Inflammatory macrophage (primary cell): ENCODE results near the gene TIMM21.

Experiments
- DNase-seq, 2 donors: peaks; one replicate each; pipeline ENCODE4 v3.0.0-alpha.2; 2020 to 2022

TIMM21 gene

DNA sequence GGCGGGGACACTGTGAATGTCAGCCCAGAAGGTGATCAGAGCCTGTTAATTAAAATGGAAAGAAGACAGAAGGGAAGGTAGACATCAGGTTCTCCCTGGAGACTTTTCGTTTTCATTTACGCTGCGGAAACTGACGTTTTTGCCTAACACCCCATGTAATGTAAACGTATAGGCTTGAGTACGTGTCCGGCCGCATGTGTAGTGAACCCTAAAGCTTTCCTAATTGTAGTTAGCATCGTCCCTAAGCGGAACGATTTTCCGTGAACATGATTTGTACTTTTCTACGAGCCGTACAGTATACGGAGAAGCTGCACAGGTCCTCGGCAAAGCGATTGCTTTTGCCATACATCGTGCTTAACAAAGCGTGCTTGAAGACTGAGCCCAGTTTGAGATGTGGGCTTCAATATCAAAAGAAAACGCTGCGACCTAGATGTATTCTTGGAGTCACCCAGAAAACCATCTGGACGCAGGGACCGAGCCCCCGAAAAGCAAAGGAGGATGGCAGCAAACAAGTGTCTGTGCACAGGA is 284 bp downstream of the TIMM21 start:
- DNase-seq, result peak in 1 of 2 donors; percentile 5

DNA sequence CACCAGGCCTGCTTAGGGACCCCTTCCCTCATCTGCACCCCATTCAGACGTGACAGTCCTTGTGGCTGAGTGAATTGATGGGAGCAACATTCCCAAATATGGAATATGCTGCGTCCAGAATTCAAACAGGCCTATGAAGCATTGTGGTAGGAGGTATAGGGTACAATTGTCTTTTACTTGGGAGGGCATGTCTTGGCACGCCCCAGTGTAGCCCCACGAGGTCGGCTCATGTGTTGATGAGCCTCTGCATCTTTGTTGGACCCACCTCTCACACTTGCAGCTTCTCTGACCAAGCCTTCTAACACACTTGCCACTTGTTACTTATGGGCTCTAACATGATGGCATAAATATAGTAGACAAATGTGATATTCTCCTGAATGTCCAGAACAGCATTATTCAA is 1.6 kb downstream of the TIMM21 start:
- no peak for DNase-seq

DNA sequence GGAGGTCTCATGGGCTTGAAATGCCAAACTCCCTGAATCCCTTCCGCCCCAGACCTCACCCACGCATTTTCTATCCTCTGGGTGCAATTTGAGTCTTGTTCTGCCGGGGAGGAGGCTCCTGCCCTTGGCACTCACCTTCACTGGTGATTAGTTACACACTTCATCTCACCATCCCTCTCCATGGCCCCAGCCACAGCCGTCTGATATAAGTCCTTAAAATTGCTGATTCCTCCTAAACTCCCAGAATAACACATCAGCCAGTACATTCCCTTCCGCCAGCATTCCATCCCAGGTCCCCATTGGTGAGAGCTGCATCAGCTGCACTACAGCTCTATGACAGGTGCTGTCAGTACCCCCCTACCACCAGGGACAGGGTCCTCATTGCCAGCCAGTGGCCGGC is 3.9 kb downstream of the TIMM21 start:
- DNase-seq, result no peak

DNA sequence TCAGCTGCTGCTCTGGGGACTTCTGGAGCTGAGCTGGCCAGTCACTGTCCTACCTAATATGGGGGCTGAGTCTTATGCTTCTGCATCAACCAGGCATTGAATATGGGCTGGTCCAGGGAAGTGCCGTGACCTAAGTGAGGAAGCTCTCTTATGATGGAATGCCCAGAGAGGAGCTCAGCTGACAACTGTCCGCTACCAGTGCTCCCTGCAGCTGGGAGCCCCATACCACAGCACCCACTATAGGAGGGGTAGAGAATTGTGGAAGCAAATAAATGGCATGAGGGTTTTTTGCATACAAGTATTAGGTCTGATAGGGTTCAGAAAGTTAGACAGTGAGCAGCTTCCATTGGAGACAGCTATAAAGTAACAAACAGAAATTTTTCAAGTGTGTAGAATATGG is 4.5 kb downstream of the TIMM21 start:
- peak in 1 of 2 donors; percentile 68 for DNase-seq

DNA sequence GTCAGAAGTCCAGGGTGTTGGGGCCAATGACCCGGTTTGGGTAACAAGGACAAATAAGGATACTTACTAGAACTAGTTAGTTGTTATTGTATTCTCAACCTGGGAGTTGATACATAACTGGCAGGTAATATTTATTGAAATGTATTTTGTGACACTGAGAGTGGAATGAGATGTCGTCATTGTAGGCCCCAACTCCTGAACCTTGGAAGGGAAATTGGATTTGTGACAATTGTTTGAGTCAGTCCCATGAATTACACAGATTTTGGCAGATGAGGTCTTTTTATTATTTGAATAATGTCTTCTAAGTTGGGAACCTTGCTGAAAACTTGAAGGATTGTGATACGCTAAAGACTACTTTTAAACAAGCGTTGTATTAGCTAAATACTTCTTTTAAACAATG is 5.1 kb downstream of the TIMM21 start:
- no peak for DNase-seq

GRCh38 chr18:74153793-74154192 is 5.5 kb downstream of the TIMM21 start:
- DNase-seq, result no peak

- DNase-seq, result peak in 1 of 2 donors; percentile 25
These were observed 6.4 kb downstream of the TIMM21 start for GRCh38 chr18:74154716-74155115.

DNA sequence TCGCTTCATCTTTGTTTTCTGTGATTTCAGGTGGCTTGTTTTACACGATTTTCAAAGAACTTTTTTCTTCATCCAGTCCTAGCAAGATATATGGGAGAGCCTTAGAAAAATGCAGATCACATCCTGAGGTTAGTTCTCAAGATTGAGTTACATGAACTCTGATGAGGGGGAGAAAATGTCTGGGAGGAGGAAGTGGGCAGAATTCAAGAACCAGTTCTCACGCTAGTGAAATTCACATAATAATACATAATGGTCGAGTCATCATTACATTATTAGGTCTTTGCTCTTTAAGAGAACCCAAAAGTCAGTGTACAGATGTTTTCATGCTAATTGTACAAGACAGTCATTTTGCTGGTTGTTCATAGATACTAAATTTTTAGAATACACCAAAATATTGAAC is 7.0 kb downstream of the TIMM21 start:
- DNase-seq, result peak in 1 of 2 donors; percentile 53

DNA sequence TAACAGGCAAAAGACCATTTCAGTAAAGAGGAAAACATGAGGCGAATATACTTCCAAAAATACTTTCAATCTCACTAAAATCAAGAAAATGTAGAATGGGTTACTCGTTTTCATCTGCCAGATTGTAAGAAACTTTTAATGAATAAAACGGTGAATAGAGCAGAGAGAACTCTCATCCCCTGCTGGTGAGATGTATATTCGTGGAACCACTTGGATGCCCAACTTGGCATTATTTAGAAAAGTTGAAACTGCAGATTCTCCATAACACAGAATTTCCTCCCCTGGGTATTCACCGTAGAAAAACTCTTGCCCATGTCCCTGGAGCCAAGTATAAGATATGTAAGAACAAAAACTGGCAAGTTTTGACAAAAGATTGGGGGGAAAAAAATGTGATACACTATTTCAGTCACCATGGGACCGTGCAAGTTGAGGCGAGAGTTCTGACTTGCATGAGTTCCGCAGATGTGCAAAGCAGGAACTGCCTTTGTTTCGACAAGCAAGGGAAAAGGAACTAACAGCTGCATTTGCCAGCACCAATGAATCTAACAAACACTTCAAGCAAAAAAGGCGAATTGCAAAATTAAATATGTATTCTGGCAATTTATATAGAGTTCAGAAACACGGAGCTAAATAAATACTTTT is 14.8 kb downstream of the TIMM21 start:
- peak; percentile 56 to 75 for DNase-seq

GRCh38 chr18:74166386-74166785 is 18.1 kb downstream of the TIMM21 start:
- no peak for DNase-seq

GRCh38 chr18:74171910-74172606 is 23.7 kb downstream of the TIMM21 start:
- DNase-seq, result no peak

DNA sequence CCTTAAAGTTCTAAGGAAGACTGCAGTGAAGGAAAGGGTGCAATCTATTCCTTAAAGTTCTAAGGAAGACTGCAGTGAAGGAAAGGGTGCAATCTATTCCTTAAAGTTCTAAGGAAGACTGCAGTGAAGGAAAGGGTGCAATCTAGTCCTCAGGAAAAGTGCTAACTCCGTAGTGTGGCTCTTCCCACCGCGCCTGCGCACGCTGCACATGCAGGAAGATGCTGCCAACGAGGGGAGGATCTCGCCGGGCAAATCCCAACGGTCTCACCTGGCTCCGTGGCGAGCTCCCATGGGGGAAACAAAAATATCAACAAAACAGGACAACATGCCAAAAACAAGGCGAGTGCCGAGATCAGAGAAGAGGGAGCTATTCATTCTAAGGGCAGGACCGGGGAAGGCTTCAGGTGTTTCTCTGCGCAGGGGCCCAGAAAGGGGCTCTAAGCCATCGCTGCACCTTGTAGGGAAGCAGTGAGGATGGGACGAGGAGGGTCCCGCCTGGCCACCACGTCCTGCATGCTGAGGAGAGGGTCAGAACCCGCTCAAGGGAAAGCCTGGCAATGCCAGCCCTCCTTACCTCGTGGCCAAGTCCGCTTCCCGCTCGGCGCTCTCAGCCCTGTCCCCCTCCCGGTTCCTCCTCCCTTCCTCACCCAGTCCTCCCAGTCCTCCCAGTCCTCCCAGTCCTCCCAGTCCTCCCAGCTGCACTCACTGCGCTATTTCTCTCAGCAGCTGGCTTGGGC is 24.5 kb downstream of the TIMM21 start:
- no peak for DNase-seq

GRCh38 chr18:74173434-74173750 is 25.1 kb downstream of the TIMM21 start:
- no peak for DNase-seq

- DNase-seq, result no peak
These were observed 27.3 kb downstream of the TIMM21 start for GRCh38 chr18:74175658-74176057.

DNA sequence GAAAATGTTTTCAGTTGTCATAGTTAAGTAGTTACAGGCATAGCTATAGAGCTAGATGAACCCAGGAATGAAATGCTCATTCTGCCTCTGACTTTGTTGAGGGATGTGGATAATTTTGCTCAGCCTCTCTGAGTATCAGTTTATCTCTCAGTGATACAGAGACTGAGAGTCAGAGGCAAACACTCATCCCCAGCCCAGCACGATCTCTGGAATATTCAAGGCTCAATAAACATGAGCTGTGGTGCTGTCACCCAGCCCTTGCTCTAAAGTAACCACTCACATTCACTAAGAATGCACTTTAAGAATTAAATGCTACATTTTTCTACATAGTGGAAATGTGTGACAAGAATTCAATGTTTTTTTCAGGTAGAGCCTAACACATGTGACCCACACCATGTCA is 30.6 kb downstream of the TIMM21 start:
- DNase-seq, result no peak

DNA sequence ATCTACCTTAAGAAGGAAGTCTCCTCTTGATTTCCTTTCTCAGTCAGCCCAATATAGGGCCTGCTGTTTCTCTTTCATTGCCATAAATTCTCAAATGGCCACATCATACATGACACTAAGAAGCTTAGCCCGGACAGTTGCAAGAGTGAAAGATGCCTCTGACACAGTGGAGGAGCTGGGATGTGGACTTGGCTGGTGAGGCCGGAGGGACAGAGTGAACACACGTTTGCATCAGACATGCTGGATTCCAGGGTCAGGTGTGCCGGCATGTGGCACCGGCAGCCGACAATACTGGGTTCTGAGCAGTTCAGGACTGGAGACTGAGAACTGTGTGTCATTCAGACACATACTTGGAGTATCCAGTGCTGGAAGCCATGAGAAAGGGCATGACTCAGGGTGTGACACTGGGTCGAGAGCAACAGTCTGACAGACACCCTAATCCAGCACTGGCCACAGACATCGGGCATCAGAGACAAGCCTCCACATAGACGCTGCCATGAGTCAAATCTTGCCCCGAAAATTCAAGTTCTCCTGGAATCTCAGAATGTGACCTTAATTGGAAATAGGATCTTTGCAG is 31.4 kb downstream of the TIMM21 start:
- DNase-seq, result no peak

DNA sequence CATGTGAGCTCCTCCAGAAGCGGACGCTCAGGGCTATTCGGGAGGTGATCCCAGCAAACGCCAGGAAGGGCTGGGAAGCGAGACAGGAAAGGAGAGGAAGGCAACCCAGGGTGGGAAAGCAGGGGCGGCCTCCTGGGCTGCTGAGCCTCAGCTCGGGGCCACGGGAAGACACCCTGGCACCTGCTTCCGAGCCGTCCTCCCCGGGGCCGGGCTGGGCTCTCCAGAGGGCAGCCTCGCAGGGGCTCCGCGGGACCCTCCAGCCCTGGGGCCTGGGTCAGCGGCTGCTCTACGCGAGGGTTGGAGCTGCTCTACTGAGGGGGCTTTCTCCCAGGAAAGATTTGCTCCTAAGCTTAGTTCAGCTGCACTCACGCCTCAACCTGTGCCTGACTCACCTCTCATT is 34.0 kb downstream of the TIMM21 start:
- no peak for DNase-seq

GRCh38 chr18:74183130-74183529 is 34.8 kb downstream of the TIMM21 start:
- DNase-seq, result no peak

GRCh38 chr18:74184875-74185274 is 36.6 kb downstream of the TIMM21 start:
- DNase-seq, result no peak

DNA sequence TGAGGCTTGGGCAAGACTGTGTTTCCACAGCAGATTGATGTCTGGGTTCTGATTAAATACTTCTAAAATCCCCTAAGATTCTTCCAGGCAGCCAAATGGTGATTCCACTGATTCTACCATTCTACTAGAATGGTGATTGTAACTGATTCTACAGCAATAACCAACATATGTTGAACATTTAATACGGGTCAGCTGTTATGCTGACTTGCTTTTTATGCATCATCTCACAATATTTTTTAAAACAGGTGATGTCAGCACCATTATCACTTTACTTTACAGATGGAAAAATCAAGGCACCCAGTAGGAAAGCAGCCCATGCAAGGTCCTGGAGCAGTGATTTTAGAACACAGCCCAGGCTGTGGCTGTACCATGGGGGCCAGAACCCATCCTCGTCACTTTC is 37.5 kb downstream of the TIMM21 start:
- no peak for DNase-seq

- DNase-seq, result no peak
These were observed 38.3 kb downstream of the TIMM21 start for GRCh38 chr18:74186661-74187060.

DNA sequence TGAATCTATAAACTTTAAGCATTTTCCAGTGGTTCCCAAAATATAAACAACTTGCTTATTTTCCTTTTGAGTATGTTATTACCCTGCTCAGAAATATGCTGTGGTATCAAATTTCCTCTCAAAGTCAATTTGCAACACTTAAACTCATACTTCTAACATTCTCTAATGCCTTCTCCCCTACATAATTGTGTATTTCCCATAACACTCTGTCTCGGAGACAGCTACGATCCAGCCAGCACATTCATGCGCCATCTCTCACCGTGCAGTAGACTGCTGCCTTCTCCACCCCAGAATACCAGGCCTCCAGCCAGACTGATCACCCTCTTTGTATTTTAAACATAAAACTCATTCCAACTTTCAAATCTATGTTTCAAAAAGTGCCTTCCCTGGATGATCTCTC is 41.8 kb downstream of the TIMM21 start:
- DNase-seq, result no peak

- no peak for DNase-seq
These were observed 43.3 kb downstream of the TIMM21 start for GRCh38 chr18:74191577-74191976.
